CD14-positive monocyte (primary cell): ENCODE data around the gene MAP2K7. TPM values are rescaled to one million over a fixed set of nuclear protein-coding genes. Genes with fewer than 3 reads are reported as not detected.

Experiments
- DNase-seq, 3 donors: peaks; one replicate each; pipeline ENCODE4 v3.0.0-alpha.2; 2011 to 2022
- H2AFZ ChIP-seq: 2 replicates; pipeline ENCODE4 v1.6.0; 2012; ENCODE audit warnings: mild to moderate bottlenecking, low read depth, low read length, inconsistent platforms; ENCODE audit not compliant: insufficient read depth, poor library complexity, severe bottlenecking
- H3K27ac ChIP-seq, 2 donors: 1 replicate in 1 of 2; 2 replicates in 1 of 2; pipeline ENCODE4 v1.5.1; 2012 to 2013; ENCODE audit warnings: low read length in 2 of 2, control low read depth in 1 of 2, inconsistent platforms in 1 of 2, low read depth in 1 of 2, mild to moderate bottlenecking in 1 of 2
- H3K27me3 ChIP-seq, 2 donors: one replicate each; pipeline versions ENCODE4 v1.6.0 to v1.6.1; 2011 to 2013; ENCODE audit warnings: low read length in 2 of 2; ENCODE audit not compliant: control insufficient read depth in 2 of 2, insufficient read depth in 2 of 2
- H3K36me3 ChIP-seq, 2 donors: replicated peaks in 1 of 2; 1 replicate in 1 of 2; 2 replicates in 1 of 2; pipeline versions ENCODE4 v1.5.1 to v1.6.1; 2012 to 2013; ENCODE audit warnings: low read length in 2 of 2, control low read depth in 1 of 2, inconsistent platforms in 1 of 2, mild to moderate bottlenecking in 1 of 2; ENCODE audit not compliant: insufficient read depth in 2 of 2, control insufficient read depth in 1 of 2
- H3K4me1 ChIP-seq, 2 donors: 1 replicate in 1 of 2; 2 replicates in 1 of 2; pipeline versions ENCODE4 v1.5.1 to v1.6.1; 2012 to 2013; ENCODE audit warnings: low read length in 2 of 2, control low read depth in 1 of 2, inconsistent platforms in 1 of 2, mild to moderate bottlenecking in 1 of 2, moderate library complexity in 1 of 2; ENCODE audit not compliant: insufficient read depth in 2 of 2, control insufficient read depth in 1 of 2
- H3K4me2 ChIP-seq: replicated peaks from 2 replicates; pipeline ENCODE3; 2012; ENCODE audit warnings: low read length, moderate library complexity, mild to moderate bottlenecking; ENCODE audit not compliant: poor library complexity, severe bottlenecking; ENCODE audit errors: extremely low read depth
- H3K4me3 ChIP-seq, 3 experiments: fragments of 200-600 bp in 1 of 3; sonication (generic) in 1 of 3; replicated peaks in 1 of 3; 1 replicate in 2 of 3; 2 replicates in 1 of 3; pipeline ENCODE4 v1.5.1; 2011 to 2013; ENCODE audit warnings: low read length in 3 of 3, mild to moderate bottlenecking in 3 of 3, control low read depth in 2 of 3, low read depth in 2 of 3, inconsistent platforms in 1 of 3, moderate library complexity in 1 of 3
- H3K79me2 ChIP-seq: 2 replicates; pipeline ENCODE4 v1.6.0; 2012; ENCODE audit warnings: mild to moderate bottlenecking, control low read depth, inconsistent platforms, low read length, moderate library complexity; ENCODE audit not compliant: insufficient read depth
- H3K9ac ChIP-seq: 2 replicates; pipeline ENCODE4 v1.6.0; 2017; ENCODE audit warnings: low read length, mild to moderate bottlenecking; ENCODE audit not compliant: insufficient read depth, poor library complexity, severe bottlenecking
- H3K9me3 ChIP-seq, 2 donors: replicated peaks in 1 of 2; 1 replicate in 1 of 2; 2 replicates in 1 of 2; pipeline versions ENCODE4 v1.5.1 to v1.6.1; 2012 to 2013; ENCODE audit warnings: low read length in 2 of 2, control low read depth in 1 of 2; ENCODE audit not compliant: control insufficient read depth in 1 of 2, insufficient read depth in 1 of 2
- H4K20me1 ChIP-seq: 2 replicates; pipeline ENCODE4 v1.6.0; 2012; ENCODE audit warnings: mild to moderate bottlenecking, low read length, control low read depth, moderate library complexity; ENCODE audit not compliant: insufficient read depth
- H3K27ac Mint-ChIP-seq, 7 donors: one replicate each; pipeline ENCODE4 v1.8.0; 2020; ENCODE audit warnings: mild to moderate bottlenecking in 7 of 7, mixed read lengths in 7 of 7, moderate library complexity in 6 of 7, inconsistent platforms in 2 of 7
- H3K27me3 Mint-ChIP-seq, 3 donors: one replicate each; pipeline ENCODE4 v1.8.0; 2021 to 2022; ENCODE audit warnings: low read depth in 3 of 3, mild to moderate bottlenecking in 3 of 3, mixed read lengths in 3 of 3, moderate library complexity in 3 of 3, inconsistent platforms in 1 of 3
- H3K36me3 Mint-ChIP-seq, 2 donors: one replicate each; pipeline ENCODE4 v1.8.0; 2020; ENCODE audit warnings: mixed read lengths in 2 of 2, inconsistent platforms in 1 of 2, mild to moderate bottlenecking in 1 of 2
- H3K4me1 Mint-ChIP-seq: one replicate; pipeline ENCODE4 v1.8.0; 2020; ENCODE audit warnings: mild to moderate bottlenecking, mixed read lengths
- H3K4me3 Mint-ChIP-seq, 2 donors: one replicate each; pipeline ENCODE4 v1.8.0; 2020; ENCODE audit warnings: mild to moderate bottlenecking in 2 of 2, mixed read lengths in 2 of 2, moderate library complexity in 1 of 2
- H3K9me3 Mint-ChIP-seq, 7 donors: one replicate each; pipeline ENCODE4 v1.8.0; 2020 to 2022; ENCODE audit warnings: mixed read lengths in 7 of 7, mild to moderate bottlenecking in 6 of 7, moderate library complexity in 6 of 7, inconsistent platforms in 2 of 7
- WGBS: methylation state at CpG from one replicate; pipeline ENCODE4 v1.1.5; 2013; ENCODE audit warnings: missing lambda C conversion rate; ENCODE audit not compliant: insufficient coverage; 5-methylcytosine and 5-hydroxymethylcytosine counted together
- intact Hi-C, 2 donors: fragments of 100-400 bp; cut with micrococcal nuclease; formaldehyde crosslinking; loops; one replicate each; pipeline versions ENCODE4 v1.15.0 to v1.15.1; 2023
- polyA plus RNA-seq, 3 donors: library from polyadenylated mRNA; depleted of rRNA in 1 of 3; unstranded in 2 of 3; stranded (reverse) in 1 of 3; fragments of 300-500 nt in 2 of 3; fragments of >200 nt in 1 of 3; fragmentation: Illumina TruSeq in 2 of 3; gene quantifications; 1 replicate in 2 of 3; 2 replicates in 1 of 3; pipeline ENCODE4 v1.2.3, GENCODE V29; 2012 to 2021
- TF ChIP-seq, protein P1 (sequence below): fragments of 200-600 bp; IDR thresholded peaks from one replicate; pipeline ENCODE4 v1.8.0; 2022; ENCODE audit warnings: antibody characterized with exemption, mild to moderate bottlenecking

MAP2K7 gene
- polyA plus RNA-seq, 3 donors = 0.92 to 39.5 (median 1.5) TPM

DNA sequence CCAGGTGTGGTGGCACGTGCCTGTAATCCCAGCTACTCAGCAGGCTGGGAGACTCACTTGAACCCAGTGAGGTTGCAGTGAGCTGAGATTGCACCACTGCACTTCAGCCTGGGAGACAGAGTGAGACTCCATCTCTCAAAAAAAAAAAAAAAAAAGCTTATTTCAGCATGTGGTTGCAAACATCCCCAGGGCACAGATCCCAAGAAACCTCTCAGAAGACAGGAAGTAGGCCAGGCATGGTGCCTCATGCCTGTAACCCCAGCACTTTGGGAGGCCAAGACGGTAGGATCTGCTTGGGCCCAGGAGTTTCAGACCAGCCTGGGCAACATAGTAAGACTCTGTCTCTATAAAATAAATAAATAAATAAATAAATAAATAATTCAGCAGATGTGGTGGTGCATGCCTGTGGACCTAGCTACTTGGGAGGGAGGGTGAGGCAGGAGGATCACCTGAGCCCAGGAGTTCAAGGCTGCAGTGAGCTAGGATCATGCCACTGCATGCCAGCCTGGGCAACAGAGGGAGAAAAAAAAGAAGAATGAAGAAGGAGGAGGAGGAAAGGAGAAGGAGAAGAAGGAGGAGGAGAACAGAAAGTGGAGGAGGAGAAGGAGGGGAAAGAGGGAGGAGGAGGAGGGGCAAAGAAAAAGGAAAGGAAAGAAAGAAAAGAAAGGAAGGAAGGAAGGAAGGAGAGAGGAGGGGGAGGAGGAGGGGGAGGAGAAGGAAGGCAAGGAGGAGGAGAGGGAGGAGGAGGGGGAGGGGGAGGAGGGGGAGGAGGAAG is 19.7 kb upstream of the MAP2K7 start:
- Histone ChIP-seq H4K20me1 (no peaks in the 10 kb centered on the region), H3K9ac (no peak overlapping the region), H3K9me3 (peaks cover 0 to 3% of the 10 kb centered on the region in 2 donors), H3K4me2 (no peak overlapping the region), H3K27ac (no peak overlapping the region), H2AFZ (no peak overlapping the region), H3K79me2 (no peaks in the 10 kb centered on the region), H3K4me3 (no peak overlapping the region), H3K4me1 (peaks cover 2 to 7% of the 10 kb centered on the region in 2 donors), H3K36me3 (no peaks in the 10 kb centered on the region), H3K27me3 (peaks cover 8 to 19% of the 10 kb centered on the region in 2 donors)
- peaks cover 7% of the 10 kb centered on the region for H3K4me1 Mint-ChIP-seq
- peak overlapping the region in 1 of 2 donors; percentile 41 for H3K4me3 Mint-ChIP-seq
- TF ChIP-seq, protein P1, sequence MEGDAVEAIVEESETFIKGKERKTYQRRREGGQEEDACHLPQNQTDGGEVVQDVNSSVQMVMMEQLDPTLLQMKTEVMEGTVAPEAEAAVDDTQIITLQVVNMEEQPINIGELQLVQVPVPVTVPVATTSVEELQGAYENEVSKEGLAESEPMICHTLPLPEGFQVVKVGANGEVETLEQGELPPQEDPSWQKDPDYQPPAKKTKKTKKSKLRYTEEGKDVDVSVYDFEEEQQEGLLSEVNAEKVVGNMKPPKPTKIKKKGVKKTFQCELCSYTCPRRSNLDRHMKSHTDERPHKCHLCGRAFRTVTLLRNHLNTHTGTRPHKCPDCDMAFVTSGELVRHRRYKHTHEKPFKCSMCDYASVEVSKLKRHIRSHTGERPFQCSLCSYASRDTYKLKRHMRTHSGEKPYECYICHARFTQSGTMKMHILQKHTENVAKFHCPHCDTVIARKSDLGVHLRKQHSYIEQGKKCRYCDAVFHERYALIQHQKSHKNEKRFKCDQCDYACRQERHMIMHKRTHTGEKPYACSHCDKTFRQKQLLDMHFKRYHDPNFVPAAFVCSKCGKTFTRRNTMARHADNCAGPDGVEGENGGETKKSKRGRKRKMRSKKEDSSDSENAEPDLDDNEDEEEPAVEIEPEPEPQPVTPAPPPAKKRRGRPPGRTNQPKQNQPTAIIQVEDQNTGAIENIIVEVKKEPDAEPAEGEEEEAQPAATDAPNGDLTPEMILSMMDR = no peak
- H3K36me3 Mint-ChIP-seq = peaks cover 0 to 3% of the 10 kb centered on the region in 2 donors
- intact Hi-C loops = no loop called here
- peaks cover 22 to 36% (median 35%) of the 10 kb centered on the region in 3 donors for H3K27me3 Mint-ChIP-seq
- peaks cover 2 to 14% (median 6%) of the 10 kb centered on the region in 7 donors for H3K9me3 Mint-ChIP-seq
- no CpG with 5 or more reads among the region's 2 CpGs for WGBS
- DNase-seq = no peak
- no peak overlapping the region for H3K27ac Mint-ChIP-seq

DNA sequence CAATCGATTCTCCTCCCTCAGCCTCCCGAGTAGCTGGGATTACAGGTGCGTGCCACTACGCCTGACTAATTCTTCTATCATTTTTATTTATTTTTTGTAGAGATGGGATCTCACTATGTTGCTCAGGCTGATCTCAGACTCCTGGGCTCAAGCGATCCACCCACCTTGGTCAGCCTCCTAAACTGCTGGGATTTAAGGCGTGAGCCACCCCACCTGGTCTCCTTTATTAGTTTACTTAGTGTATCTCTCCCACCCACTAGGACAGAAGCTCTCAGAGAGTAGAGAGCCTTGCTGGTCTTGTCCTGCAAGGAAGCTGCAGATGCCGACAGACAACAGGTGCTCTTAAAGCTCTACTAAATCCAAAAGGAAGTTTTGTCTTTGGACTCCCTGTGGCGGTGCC is 17.9 kb upstream of the MAP2K7 start:
- TF ChIP-seq, protein P1 = no peak
- WGBS = 88% methylated on average over 3 of the region's 8 CpGs
- Histone ChIP-seq H3K27ac (no peak overlapping the region), H3K4me3 (no peak overlapping the region), H3K4me1 (peaks cover 2 to 7% of the 10 kb centered on the region in 2 donors), H3K36me3 (no peaks in the 10 kb centered on the region), H3K27me3 (peaks cover 8 to 26% of the 10 kb centered on the region in 2 donors), H3K4me2 (no peak overlapping the region), H4K20me1 (no peaks in the 10 kb centered on the region), H3K9ac (no peak overlapping the region), H3K79me2 (no peaks in the 10 kb centered on the region), H2AFZ (no peak overlapping the region), H3K9me3 (peaks cover 0 to 3% of the 10 kb centered on the region in 2 donors)
- peak overlapping the region in 1 of 7 donors; percentile 58 for H3K27ac Mint-ChIP-seq
- DNase-seq = no peak
- intact Hi-C loops = no loop called here
- H3K4me3 Mint-ChIP-seq = no peak overlapping the region
- H3K4me1 Mint-ChIP-seq = peaks cover 7% of the 10 kb centered on the region
- H3K9me3 Mint-ChIP-seq = peaks cover 2 to 15% (median 5%) of the 10 kb centered on the region in 7 donors
- peaks cover 32 to 53% (median 50%) of the 10 kb centered on the region in 3 donors for H3K27me3 Mint-ChIP-seq
- H3K36me3 Mint-ChIP-seq = peaks cover 0 to 3% of the 10 kb centered on the region in 2 donors
